ENCODE results near the gene SEZ6L2.

SEZ6L2 gene

DNA sequence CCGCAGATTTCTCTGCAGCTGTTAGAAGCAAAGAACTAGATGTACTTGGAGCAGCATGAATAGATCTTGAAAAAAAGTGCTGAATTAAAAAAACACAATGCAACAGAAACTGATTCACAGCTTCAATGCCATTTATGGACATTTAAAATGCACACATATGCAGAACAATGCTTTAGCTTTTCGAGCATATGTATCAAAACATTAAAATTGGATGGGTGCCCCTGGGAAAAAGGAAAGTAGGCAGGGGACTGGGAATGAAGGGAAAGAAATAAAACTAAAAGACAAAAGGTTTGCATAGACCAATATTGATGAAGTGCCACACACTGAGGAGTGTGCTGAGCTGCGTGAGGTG is 21.7 kb upstream of the SEZ6L2 start:
- H3K9ac ChIP-seq (ENCODE audit: low read length) = no peak overlapping the region
- H3K9me3 ChIP-seq (ENCODE audit: insufficient read depth, low read length) = no peaks in the 10 kb centered on the region
- H3K4me3 ChIP-seq (ENCODE audit: low read length) = no peak overlapping the region
- H3K27me3 ChIP-seq (ENCODE audit: low read depth, low read length) = no peaks in the 10 kb centered on the region
- H3K4me2 ChIP-seq (ENCODE audit: low read length) = no peak overlapping the region
- H3K4me1 ChIP-seq (ENCODE audit: low read length) = peaks cover 10% of the 10 kb centered on the region
- H3K36me3 ChIP-seq (replicated peaks; ENCODE audit: low read depth, low read length) = peaks cover 21% of the 10 kb centered on the region
- no peak overlapping the region for H2AFZ ChIP-seq (ENCODE audit: low read depth, low read length)
- H3K79me2 ChIP-seq (ENCODE audit: low read length) = peaks cover 15% of the 10 kb centered on the region
- TF ChIP-seq, protein P1, sequence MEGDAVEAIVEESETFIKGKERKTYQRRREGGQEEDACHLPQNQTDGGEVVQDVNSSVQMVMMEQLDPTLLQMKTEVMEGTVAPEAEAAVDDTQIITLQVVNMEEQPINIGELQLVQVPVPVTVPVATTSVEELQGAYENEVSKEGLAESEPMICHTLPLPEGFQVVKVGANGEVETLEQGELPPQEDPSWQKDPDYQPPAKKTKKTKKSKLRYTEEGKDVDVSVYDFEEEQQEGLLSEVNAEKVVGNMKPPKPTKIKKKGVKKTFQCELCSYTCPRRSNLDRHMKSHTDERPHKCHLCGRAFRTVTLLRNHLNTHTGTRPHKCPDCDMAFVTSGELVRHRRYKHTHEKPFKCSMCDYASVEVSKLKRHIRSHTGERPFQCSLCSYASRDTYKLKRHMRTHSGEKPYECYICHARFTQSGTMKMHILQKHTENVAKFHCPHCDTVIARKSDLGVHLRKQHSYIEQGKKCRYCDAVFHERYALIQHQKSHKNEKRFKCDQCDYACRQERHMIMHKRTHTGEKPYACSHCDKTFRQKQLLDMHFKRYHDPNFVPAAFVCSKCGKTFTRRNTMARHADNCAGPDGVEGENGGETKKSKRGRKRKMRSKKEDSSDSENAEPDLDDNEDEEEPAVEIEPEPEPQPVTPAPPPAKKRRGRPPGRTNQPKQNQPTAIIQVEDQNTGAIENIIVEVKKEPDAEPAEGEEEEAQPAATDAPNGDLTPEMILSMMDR (IDR thresholded peaks at IDR 0.05; ENCODE audit: low read depth, low read length) = no peak
- no peak for TF ChIP-seq EZH2phosphoT487 (IDR thresholded peaks at IDR 0.05; ENCODE audit: low read depth)
- H4K20me1 ChIP-seq (ENCODE audit: insufficient read depth, low read length) = no peaks in the 10 kb centered on the region
- no peak overlapping the region for H3K27ac ChIP-seq (ENCODE audit: low read length)

DNA sequence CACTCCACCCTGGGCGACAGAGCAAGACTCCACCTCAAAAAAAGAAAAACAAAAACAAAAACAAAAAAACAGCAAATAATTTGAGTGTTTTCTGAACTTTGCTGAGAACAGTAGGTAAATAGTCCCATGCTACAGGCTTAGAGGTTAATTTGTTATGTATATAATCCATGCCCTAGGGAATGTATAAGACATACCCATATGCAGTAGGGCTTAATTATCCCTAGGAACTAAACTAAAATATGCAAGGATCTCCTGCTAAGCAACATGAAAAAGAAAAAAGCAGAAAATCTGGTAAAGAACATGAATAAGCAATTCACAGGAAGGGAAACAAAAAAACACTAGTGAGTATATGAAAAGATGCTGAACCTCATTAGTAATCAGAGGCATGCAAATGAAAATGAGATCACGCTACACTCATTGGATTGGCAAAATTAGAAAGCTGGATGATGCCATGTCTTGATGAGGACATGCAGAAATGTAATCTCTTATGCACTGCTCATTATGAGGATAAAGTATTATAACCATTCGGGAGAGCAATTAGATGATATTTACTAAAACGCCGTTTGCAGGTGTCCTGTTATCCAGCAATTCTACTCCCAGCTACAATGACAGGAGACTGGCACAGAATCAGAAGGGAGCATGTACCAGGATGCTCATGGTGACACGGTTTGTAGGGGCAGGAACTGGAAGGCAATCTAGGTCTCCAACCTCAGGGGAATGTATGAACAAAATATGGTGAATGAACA is 21.1 kb upstream of the SEZ6L2 start:
- no peak overlapping the region for H3K4me3 ChIP-seq (ENCODE audit: low read length)
- H3K4me1 ChIP-seq (ENCODE audit: low read length) = peaks cover 10% of the 10 kb centered on the region
- no peak overlapping the region for H2AFZ ChIP-seq (ENCODE audit: low read depth, low read length)
- peaks cover 11% of the 10 kb centered on the region for H3K79me2 ChIP-seq (ENCODE audit: low read length)
- peaks cover 26% of the 10 kb centered on the region for H3K36me3 ChIP-seq (replicated peaks; ENCODE audit: low read depth, low read length)
- H4K20me1 ChIP-seq (ENCODE audit: insufficient read depth, low read length) = no peaks in the 10 kb centered on the region
- H3K9ac ChIP-seq (ENCODE audit: low read length) = no peak overlapping the region
- H3K4me2 ChIP-seq (ENCODE audit: low read length) = no peak overlapping the region
- no peak overlapping the region for H3K27ac ChIP-seq (ENCODE audit: low read length)
- TF ChIP-seq EZH2phosphoT487 (IDR thresholded peaks at IDR 0.05; ENCODE audit: low read depth) = no peak
- TF ChIP-seq, protein P1 (IDR thresholded peaks at IDR 0.05; ENCODE audit: low read depth, low read length) = no peak
- no peaks in the 10 kb centered on the region for H3K9me3 ChIP-seq (ENCODE audit: insufficient read depth, low read length)
- H3K27me3 ChIP-seq (ENCODE audit: low read depth, low read length) = no peaks in the 10 kb centered on the region

DNA sequence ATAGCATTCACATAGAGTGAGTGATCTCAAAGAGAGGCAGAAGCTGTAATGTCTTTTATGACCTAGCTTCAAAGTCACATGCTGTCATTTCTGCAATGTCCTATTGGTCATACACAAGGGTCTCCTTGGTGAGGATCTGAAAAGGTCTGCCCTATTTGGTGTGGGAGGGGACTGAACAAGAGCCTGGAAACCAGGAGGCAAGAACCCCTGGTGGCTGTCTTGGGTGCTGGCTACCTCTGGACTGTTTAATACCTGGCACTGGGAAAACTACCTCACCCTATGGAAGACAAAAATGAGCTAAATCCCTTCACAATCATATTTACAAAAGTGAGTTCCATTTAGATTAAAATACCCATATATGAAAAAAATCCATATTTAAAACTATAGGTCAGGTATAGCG is 17.6 kb upstream of the SEZ6L2 start:
- no peak for TF ChIP-seq EZH2phosphoT487 (IDR thresholded peaks at IDR 0.05; ENCODE audit: low read depth)
- TF ChIP-seq, protein P1 (IDR thresholded peaks at IDR 0.05; ENCODE audit: low read depth, low read length) = no peak
- no peaks in the 10 kb centered on the region for H3K27me3 ChIP-seq (ENCODE audit: low read depth, low read length)
- H3K4me3 ChIP-seq (ENCODE audit: low read length) = no peak overlapping the region
- H2AFZ ChIP-seq (ENCODE audit: low read depth, low read length) = no peak overlapping the region
- no peak overlapping the region for H3K27ac ChIP-seq (ENCODE audit: low read length)
- no peaks in the 10 kb centered on the region for H3K9me3 ChIP-seq (ENCODE audit: insufficient read depth, low read length)
- H3K4me2 ChIP-seq (ENCODE audit: low read length) = no peak overlapping the region
- H4K20me1 ChIP-seq (ENCODE audit: insufficient read depth, low read length) = no peaks in the 10 kb centered on the region
- H3K79me2 ChIP-seq (ENCODE audit: low read length) = no peaks in the 10 kb centered on the region
- no peaks in the 10 kb centered on the region for H3K4me1 ChIP-seq (ENCODE audit: low read length)
- peaks cover 26% of the 10 kb centered on the region for H3K36me3 ChIP-seq (replicated peaks; ENCODE audit: low read depth, low read length)
- no peak overlapping the region for H3K9ac ChIP-seq (ENCODE audit: low read length)

DNA sequence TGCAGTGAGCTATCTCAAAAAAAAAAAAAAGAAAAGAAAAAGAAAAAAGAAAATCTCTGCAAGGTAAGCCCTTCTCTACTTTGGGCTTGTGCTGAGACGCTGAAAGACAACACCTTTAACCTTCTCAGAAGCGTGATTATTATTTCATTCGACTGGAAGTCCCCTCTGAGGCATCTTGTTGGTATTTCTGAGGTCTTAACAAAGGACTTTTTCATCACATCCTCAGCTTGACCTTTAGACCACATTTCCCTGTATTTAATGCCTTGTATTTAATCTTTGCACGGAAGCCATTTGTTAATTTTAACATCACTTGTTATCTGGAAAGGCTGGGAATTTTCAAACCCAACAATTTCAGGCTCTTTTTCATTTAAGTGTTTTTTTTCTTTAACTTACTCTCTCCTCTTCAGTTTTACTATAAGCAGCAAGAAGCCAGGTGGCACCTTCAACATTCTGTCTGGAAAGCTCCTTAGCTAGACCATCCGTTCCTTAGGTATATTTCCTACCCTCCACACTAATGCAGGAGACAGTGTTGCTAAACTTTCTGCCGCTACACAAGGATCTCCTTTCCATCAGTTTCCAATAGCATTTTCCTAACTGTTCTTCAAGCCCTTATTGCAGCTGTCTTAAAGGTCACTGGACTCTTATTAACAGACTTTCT is 16.4 kb upstream of the SEZ6L2 start:
- no peak overlapping the region for H3K27ac ChIP-seq (ENCODE audit: low read length)
- H3K36me3 ChIP-seq (replicated peaks; ENCODE audit: low read depth, low read length) = peaks cover 21% of the 10 kb centered on the region
- TF ChIP-seq, protein P1 (IDR thresholded peaks at IDR 0.05; ENCODE audit: low read depth, low read length) = no peak
- TF ChIP-seq EZH2phosphoT487 (IDR thresholded peaks at IDR 0.05; ENCODE audit: low read depth) = no peak
- no peak overlapping the region for H3K4me2 ChIP-seq (ENCODE audit: low read length)
- no peaks in the 10 kb centered on the region for H3K79me2 ChIP-seq (ENCODE audit: low read length)
- no peak overlapping the region for H3K9ac ChIP-seq (ENCODE audit: low read length)
- no peaks in the 10 kb centered on the region for H3K9me3 ChIP-seq (ENCODE audit: insufficient read depth, low read length)
- H4K20me1 ChIP-seq (ENCODE audit: insufficient read depth, low read length) = no peaks in the 10 kb centered on the region
- H3K27me3 ChIP-seq (ENCODE audit: low read depth, low read length) = no peaks in the 10 kb centered on the region
- no peaks in the 10 kb centered on the region for H3K4me1 ChIP-seq (ENCODE audit: low read length)
- H3K4me3 ChIP-seq (ENCODE audit: low read length) = no peak overlapping the region
- H2AFZ ChIP-seq (ENCODE audit: low read depth, low read length) = no peak overlapping the region
